Testis (tissue), 2 donors: ENCODE measurements around the gene TNFAIP3.

Experiments
- POLR2A ChIP-seq: fragments of 450-650 bp; IDR thresholded peaks from one replicate; pipeline ENCODE4 v1.6.1; 2017; ENCODE audit warnings: antibody characterized with exemption, mild to moderate bottlenecking, moderate library complexity
- TF ChIP-seq, protein P1 (sequence below), 3 experiments: fragments of 450-650 bp in 2 of 3; fragments of 200-600 bp in 1 of 3; sonication (generic) in 1 of 3; IDR thresholded peaks; one replicate each; pipeline ENCODE4 v1.5.1; 2016 to 2019; ENCODE audit warnings: antibody characterized with exemption in 3 of 3, mild to moderate bottlenecking in 2 of 3, moderate library complexity in 1 of 3

DNA sequence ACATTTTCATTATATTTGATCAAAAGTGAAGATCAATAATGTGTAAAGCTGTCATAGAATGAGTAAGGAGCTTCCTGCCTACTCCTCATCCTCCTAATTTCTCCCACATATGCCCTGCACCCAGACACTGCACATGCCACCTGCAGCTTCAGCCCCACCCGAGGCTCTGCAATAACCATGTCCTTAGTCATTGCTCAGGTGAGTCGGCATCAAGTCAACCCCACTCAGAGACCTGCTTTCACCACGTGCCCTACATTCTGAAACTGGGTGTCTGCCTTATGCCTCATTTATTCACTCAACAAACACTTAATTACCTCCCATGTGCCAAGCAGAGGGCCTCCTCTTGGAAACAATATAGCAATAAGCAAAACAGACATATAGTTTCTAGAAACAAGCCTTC is 15.4 kb upstream of the TNFAIP3 start:
- TF ChIP-seq POLR2A, result no peak
- TF ChIP-seq, protein P1, sequence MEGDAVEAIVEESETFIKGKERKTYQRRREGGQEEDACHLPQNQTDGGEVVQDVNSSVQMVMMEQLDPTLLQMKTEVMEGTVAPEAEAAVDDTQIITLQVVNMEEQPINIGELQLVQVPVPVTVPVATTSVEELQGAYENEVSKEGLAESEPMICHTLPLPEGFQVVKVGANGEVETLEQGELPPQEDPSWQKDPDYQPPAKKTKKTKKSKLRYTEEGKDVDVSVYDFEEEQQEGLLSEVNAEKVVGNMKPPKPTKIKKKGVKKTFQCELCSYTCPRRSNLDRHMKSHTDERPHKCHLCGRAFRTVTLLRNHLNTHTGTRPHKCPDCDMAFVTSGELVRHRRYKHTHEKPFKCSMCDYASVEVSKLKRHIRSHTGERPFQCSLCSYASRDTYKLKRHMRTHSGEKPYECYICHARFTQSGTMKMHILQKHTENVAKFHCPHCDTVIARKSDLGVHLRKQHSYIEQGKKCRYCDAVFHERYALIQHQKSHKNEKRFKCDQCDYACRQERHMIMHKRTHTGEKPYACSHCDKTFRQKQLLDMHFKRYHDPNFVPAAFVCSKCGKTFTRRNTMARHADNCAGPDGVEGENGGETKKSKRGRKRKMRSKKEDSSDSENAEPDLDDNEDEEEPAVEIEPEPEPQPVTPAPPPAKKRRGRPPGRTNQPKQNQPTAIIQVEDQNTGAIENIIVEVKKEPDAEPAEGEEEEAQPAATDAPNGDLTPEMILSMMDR (IDR thresholded peaks at IDR 0.05), result no peak
